Thoracic aorta (tissue), 2 donors: Measurements from ENCODE around the gene TGFBR1. TPM values are rescaled to one million over a fixed set of nuclear protein-coding genes. Genes with fewer than 3 reads are reported as not detected.

ENCODE experiments used
- ATAC-seq: fragments of 150-250 bp; one replicate; pipeline ENCODE4 v1.8.0; 2017; ENCODE audit warnings: low read depth; ENCODE audit not compliant: insufficient number of reproducible peaks, low FRiP score
- DNase-seq: peaks from one replicate; pipeline ENCODE4 v3.0.0-alpha.2; 2020; ENCODE audit warnings: low spot score
- H3K27ac ChIP-seq, 2 donors: fragments of 200-600 bp; sonication (generic); 1 replicate in 1 of 2; 2 replicates in 1 of 2; pipeline ENCODE4 v1.5.1; 2016; ENCODE audit warnings: mild to moderate bottlenecking in 2 of 2, moderate library complexity in 2 of 2
- H3K27me3 ChIP-seq: fragments of 200-600 bp; sonication (generic); replicated peaks from 2 replicates; pipeline ENCODE4 v1.6.0; 2016; ENCODE audit warnings: mild to moderate bottlenecking; ENCODE audit not compliant: insufficient read depth
- H3K36me3 ChIP-seq: fragments of 200-600 bp; sonication (generic); one replicate; pipeline ENCODE4 v1.5.1; 2016
- H3K4me1 ChIP-seq, 2 donors: fragments of 200-600 bp; sonication (generic); 1 replicate in 1 of 2; 2 replicates in 1 of 2; pipeline versions ENCODE4 v1.5.1 to v1.6.0; 2016; ENCODE audit warnings: low read depth in 2 of 2, mild to moderate bottlenecking in 1 of 2; ENCODE audit not compliant: control insufficient read depth in 1 of 2
- H3K4me3 ChIP-seq: fragments of 200-600 bp; sonication (generic); 2 replicates; pipeline ENCODE4 v1.5.1; 2016; ENCODE audit warnings: mild to moderate bottlenecking
- H3K9me3 ChIP-seq: fragments of 200-600 bp; sonication (generic); 2 replicates; pipeline ENCODE4 v1.5.1; 2016
- total RNA-seq, 2 donors: library from RNA; depleted of rRNA; stranded (reverse); fragments of >200 nt; gene quantifications; one replicate each; pipeline versions ENCODE4 v1.1.0 to v1.2.3, GENCODE V29; 2016
- TF ChIP-seq, protein P1 (sequence below): fragments of 200-600 bp; sonication (generic); IDR thresholded peaks from one replicate; pipeline ENCODE4 v1.5.1; 2019; ENCODE audit warnings: antibody characterized with exemption

TGFBR1 gene
- total RNA-seq, 2 donors from 2014 or later, result 76.8 to 87.2 TPM

DNA sequence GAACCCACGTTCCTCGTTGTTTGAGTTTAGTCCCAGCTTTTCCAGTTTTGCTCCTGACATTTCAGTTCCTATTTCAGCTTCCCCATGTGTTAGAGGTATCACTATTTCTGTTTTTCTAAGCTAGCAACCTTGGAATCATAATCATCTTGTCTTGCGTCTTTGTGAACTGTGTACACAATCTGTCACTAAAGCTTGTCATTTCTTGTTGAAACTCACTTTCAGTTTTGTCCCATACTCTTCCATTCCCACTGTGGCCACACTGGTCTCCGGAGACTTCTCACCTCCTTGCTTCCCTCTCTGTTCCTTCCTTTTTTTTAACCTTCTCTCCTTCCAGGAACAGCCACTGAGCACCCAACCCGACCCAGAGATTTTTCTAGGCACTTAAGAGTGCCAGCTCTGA is 36.9 kb downstream of the TGFBR1 start:
- no peak for DNase-seq
- Histone ChIP-seq H3K27me3 (no peaks in the 10 kb centered on the region), H3K4me3 (no peak overlapping the region), H3K36me3 (peaks cover 30% of the 10 kb centered on the region), H3K27ac (no peak overlapping the region), H3K4me1 (peaks cover 0 to 14% of the 10 kb centered on the region in 2 donors), H3K9me3 (no peaks in the 10 kb centered on the region)
- TF ChIP-seq, protein P1, sequence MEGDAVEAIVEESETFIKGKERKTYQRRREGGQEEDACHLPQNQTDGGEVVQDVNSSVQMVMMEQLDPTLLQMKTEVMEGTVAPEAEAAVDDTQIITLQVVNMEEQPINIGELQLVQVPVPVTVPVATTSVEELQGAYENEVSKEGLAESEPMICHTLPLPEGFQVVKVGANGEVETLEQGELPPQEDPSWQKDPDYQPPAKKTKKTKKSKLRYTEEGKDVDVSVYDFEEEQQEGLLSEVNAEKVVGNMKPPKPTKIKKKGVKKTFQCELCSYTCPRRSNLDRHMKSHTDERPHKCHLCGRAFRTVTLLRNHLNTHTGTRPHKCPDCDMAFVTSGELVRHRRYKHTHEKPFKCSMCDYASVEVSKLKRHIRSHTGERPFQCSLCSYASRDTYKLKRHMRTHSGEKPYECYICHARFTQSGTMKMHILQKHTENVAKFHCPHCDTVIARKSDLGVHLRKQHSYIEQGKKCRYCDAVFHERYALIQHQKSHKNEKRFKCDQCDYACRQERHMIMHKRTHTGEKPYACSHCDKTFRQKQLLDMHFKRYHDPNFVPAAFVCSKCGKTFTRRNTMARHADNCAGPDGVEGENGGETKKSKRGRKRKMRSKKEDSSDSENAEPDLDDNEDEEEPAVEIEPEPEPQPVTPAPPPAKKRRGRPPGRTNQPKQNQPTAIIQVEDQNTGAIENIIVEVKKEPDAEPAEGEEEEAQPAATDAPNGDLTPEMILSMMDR, result no peak
- no peak for ATAC-seq

GRCh38 chr9:99142275-99142674 is 37.4 kb downstream of the TGFBR1 start:
- Histone ChIP-seq H3K4me1 (peaks cover 0 to 18% of the 10 kb centered on the region in 2 donors), H3K4me3 (no peak overlapping the region), H3K9me3 (no peaks in the 10 kb centered on the region), H3K27ac (no peak overlapping the region), H3K27me3 (no peaks in the 10 kb centered on the region), H3K36me3 (peaks cover 30% of the 10 kb centered on the region)
- TF ChIP-seq, protein P1, result no peak
- ATAC-seq (no peak), DNase-seq (no peak)

GRCh38 chr9:99143655-99144054 is 38.7 kb downstream of the TGFBR1 start:
- peaks cover 0 to 30% of the 10 kb centered on the region in 2 donors for H3K4me1 ChIP-seq
- TF ChIP-seq, protein P1, result no peak
- ATAC-seq (no peak), DNase-seq (no peak)
- no peaks in the 10 kb centered on the region for H3K9me3 ChIP-seq
- no peak overlapping the region for H3K27ac ChIP-seq
- no peak overlapping the region for H3K4me3 ChIP-seq
- H3K27me3 ChIP-seq, result no peaks in the 10 kb centered on the region
- H3K36me3 ChIP-seq, result peaks cover 30% of the 10 kb centered on the region

DNA sequence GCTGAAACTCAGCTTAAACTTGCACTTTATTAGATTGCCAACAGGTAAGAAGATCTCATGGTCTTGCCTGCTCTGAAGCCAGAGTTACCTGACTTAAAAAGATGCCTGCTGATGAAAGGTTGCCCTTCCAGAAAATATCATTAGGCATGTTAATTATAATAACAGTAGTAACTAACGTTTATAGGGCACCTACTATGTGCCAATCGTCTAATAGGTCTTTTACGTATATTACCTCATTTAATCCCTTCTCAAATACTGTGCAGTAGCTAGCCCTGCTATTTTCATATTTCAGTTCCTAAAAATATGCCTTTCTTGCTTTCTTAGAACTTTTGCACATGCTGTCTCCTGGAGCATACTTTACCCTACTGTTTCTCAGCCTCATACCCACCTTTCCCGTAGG is 40.1 kb downstream of the TGFBR1 start:
- H3K9me3 ChIP-seq, result no peaks in the 10 kb centered on the region
- no peak overlapping the region for H3K27ac ChIP-seq
- TF ChIP-seq, protein P1, result no peak
- H3K27me3 ChIP-seq, result no peaks in the 10 kb centered on the region
- H3K4me1 ChIP-seq, result peaks cover 0 to 33% of the 10 kb centered on the region in 2 donors
- peaks cover 35% of the 10 kb centered on the region for H3K36me3 ChIP-seq
- DNase-seq (no peak), ATAC-seq (no peak)
- no peak overlapping the region for H3K4me3 ChIP-seq

GRCh38 chr9:99146574-99146973 is 41.7 kb downstream of the TGFBR1 start:
- H3K36me3 ChIP-seq, result peaks cover 35% of the 10 kb centered on the region
- H3K4me1 ChIP-seq, result peaks cover 0 to 26% of the 10 kb centered on the region in 2 donors
- no peak for DNase-seq
- H3K27me3 ChIP-seq, result no peaks in the 10 kb centered on the region
- no peak overlapping the region for H3K4me3 ChIP-seq
- no peaks in the 10 kb centered on the region for H3K9me3 ChIP-seq
- TF ChIP-seq, protein P1, result no peak
- no peak overlapping the region for H3K27ac ChIP-seq
- no peak for ATAC-seq
